ENCODE data around the gene GREB1.

DNA sequence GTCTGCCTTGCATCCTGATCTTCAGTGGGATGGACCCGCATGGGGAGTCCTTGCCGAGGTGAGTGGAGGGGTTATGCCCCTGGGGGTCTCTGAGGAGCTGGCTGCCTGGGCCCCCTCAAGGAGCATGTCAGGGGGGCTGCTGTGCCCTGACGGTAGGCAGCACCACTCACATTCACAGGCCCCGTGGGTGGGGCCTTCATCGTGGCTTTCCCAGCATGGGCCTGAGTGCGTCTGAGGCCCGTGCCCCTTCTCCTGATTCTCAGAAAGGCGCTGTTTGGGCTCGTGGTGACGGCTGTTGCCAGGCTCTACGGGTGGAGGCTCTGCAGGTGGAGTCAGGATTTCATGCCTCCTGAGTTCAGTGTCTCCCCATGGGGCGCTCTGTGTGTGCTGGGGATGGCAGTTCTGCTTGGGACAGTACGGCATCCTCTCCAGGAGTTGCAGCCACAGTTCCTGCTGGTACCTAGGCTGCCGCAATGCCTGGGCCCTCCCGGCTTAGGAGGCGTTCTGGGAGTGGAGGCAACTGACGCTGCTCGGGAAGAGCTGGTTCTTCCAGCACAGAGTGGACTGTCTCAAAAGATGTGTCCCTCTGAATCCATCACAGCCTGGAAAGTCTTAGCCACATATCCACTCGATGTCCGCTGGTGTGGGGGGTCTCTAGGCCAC, 78.8 kb downstream of the GREB1 start:
- TF ChIP-seq JUNB (IDR thresholded peaks at IDR 0.05; ENCODE audit: unreplicated experiment): no peak
- TF ChIP-seq, protein P1, sequence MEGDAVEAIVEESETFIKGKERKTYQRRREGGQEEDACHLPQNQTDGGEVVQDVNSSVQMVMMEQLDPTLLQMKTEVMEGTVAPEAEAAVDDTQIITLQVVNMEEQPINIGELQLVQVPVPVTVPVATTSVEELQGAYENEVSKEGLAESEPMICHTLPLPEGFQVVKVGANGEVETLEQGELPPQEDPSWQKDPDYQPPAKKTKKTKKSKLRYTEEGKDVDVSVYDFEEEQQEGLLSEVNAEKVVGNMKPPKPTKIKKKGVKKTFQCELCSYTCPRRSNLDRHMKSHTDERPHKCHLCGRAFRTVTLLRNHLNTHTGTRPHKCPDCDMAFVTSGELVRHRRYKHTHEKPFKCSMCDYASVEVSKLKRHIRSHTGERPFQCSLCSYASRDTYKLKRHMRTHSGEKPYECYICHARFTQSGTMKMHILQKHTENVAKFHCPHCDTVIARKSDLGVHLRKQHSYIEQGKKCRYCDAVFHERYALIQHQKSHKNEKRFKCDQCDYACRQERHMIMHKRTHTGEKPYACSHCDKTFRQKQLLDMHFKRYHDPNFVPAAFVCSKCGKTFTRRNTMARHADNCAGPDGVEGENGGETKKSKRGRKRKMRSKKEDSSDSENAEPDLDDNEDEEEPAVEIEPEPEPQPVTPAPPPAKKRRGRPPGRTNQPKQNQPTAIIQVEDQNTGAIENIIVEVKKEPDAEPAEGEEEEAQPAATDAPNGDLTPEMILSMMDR (conservative IDR thresholded peaks at IDR 0.05; ENCODE audit: low read depth in 2 of 2): no peak
